Esophagus squamous epithelium (tissue), 5 donors: Measurements from ENCODE around the gene FRMPD4. TPM values are rescaled to one million over a fixed set of nuclear protein-coding genes. Genes with fewer than 3 reads are reported as not detected.

Experiments
- DNase-seq: peaks from one replicate; lab custom pipeline; 2025; lab: John Stamatoyannopoulos, UW
- H3K27ac ChIP-seq, 4 donors: fragments of 200-600 bp; sonication (generic); one replicate each; pipeline ENCODE4 v1.5.1; 2016 to 2019; ENCODE audit warnings: mild to moderate bottlenecking in 1 of 4
- H3K27me3 ChIP-seq, 4 donors: fragments of 200-600 bp; sonication (generic); 1 replicate in 3 of 4; 2 replicates in 1 of 4; pipeline versions ENCODE4 v1.5.1 to v1.6.0; 2017 to 2021; ENCODE audit warnings: antibody characterized with exemption in 1 of 4
- H3K36me3 ChIP-seq, 3 donors: fragments of 200-600 bp; sonication (generic); one replicate each; pipeline ENCODE4 v1.5.1; 2016 to 2019
- H3K4me1 ChIP-seq, 3 donors: fragments of 200-600 bp; sonication (generic); one replicate each; pipeline ENCODE4 v1.5.1; 2017 to 2019
- H3K4me3 ChIP-seq, 4 donors: fragments of 200-600 bp; sonication (generic); 1 replicate in 3 of 4; 2 replicates in 1 of 4; pipeline ENCODE4 v1.5.1; 2016 to 2019; ENCODE audit warnings: mild to moderate bottlenecking in 2 of 4, moderate library complexity in 1 of 4
- H3K9me3 ChIP-seq, 3 donors: fragments of 200-600 bp; sonication (generic); one replicate each; pipeline ENCODE4 v1.5.1; 2016 to 2019
- CTCF ChIP-seq, 6 experiments: fragments of 450-650 bp in 4 of 6; fragments of 200-600 bp in 2 of 6; sonication (generic) in 2 of 6; IDR thresholded peaks; one replicate each; pipeline ENCODE4 v1.5.1; 2016 to 2019; ENCODE audit warnings: antibody characterized with exemption in 6 of 6, mild to moderate bottlenecking in 4 of 6, moderate library complexity in 4 of 6
- POLR2A ChIP-seq, 4 donors: fragments of 450-650 bp; IDR thresholded peaks; one replicate each; pipeline ENCODE4 v1.6.1; 2017; ENCODE audit warnings: antibody characterized with exemption in 4 of 4, mild to moderate bottlenecking in 4 of 4, moderate library complexity in 3 of 4
- WGBS, 2 donors: methylation state at CpG; one replicate each; pipeline ENCODE4 v1.1.5; 2018; 5-methylcytosine and 5-hydroxymethylcytosine counted together
- intact Hi-C: fragments of 100-400 bp; cut with DNase I; formaldehyde crosslinking; loops from one replicate; pipeline ENCODE4 v1.15.0; 2022
- small RNA-seq, 4 donors: library from RNA; depleted of rRNA; stranded (forward); fragments of <200 nt; gene quantifications; one replicate each; pipeline ENCODE3, GENCODE V24; 2016
- total RNA-seq, 4 donors: library from RNA; depleted of rRNA; stranded (reverse); fragments of >200 nt; gene quantifications; one replicate each; pipeline ENCODE4 v1.1.0, GENCODE V29; 2016
- donor health status: DM: yes; HTN: yes; CAD: no.

The FRMPD4 gene
- total RNA-seq, 4 donors from 2014 or later: under 0.01 to 0.06 TPM; not detected in 2

GRCh38 chrX:12770440-12770839, 632.2 kb downstream of the FRMPD4 start:
- H3K4me3 ChIP-seq: no peak overlapping the region
- 28 to 43% methylated on average over 4 to 5 of the region's 5 CpGs for WGBS, 2 donors
- H3K4me1 ChIP-seq: no peaks in the 10 kb centered on the region
- peaks cover 0 to 28% (median 1%) of the 10 kb centered on the region in 4 donors for H3K27me3 ChIP-seq
- intact Hi-C loops: no loop called here
- H3K9me3 ChIP-seq: no peaks in the 10 kb centered on the region
- H3K27ac ChIP-seq: no peak overlapping the region
- H3K36me3 ChIP-seq: no peaks in the 10 kb centered on the region
- no peak for DNase-seq
- TF ChIP-seq POLR2A (IDR thresholded peaks at IDR 0.05) (no peak), CTCF (IDR thresholded peaks at IDR 0.05) (peak; percentile 8 to 52 (median 40))

- Histone ChIP-seq H3K27me3 (peaks cover 0 to 28% (median 1%) of the 10 kb centered on the region in 4 donors), H3K36me3 (no peaks in the 10 kb centered on the region), H3K4me1 (no peaks in the 10 kb centered on the region), H3K27ac (no peak overlapping the region), H3K9me3 (no peaks in the 10 kb centered on the region), H3K4me3 (no peak overlapping the region)
- intact Hi-C loops: no loop called here
- WGBS, 2 donors: 31 to 38% methylated on average over 18 to 19 of the region's 22 CpGs
- DNase-seq: no peak
- peak; percentile 33 to 58 (median 50) for TF ChIP-seq CTCF (IDR thresholded peaks at IDR 0.05)
- no peak for TF ChIP-seq POLR2A (IDR thresholded peaks at IDR 0.05)
Observed at GRCh38 chrX:12771445-12772069, 633.3 kb downstream of the FRMPD4 start.

Small RNA genes lying within 50 kb of the gene (small RNA-seq; reads per million reads assigned to genes)
- gene AC119619.1: 0 reads per million in 4 donors
- gene RF00019: 0 reads per million in 4 donors
- gene RN7SKP290: 0 reads per million in 4 donors
